ENCODE data around the gene NEDD4. TPM values are rescaled to one million over a fixed set of nuclear protein-coding genes. Genes with fewer than 3 reads are reported as not detected.

The NEDD4 gene
- polyA plus RNA-seq, 2 donors, result 1.7 to 2.3 TPM

GRCh38 chr15:55992769-55993110 lies 672 bp downstream of the NEDD4 start:
- Histone ChIP-seq H3K4me3 (ENCODE audit: low read depth in 1 of 2, low read length in 2 of 2) (peak overlapping the region; percentile 78 to 93), H3K36me3 (ENCODE audit: control insufficient read depth in 2 of 2, insufficient read depth in 2 of 2, low read length in 1 of 2) (no peaks in the 10 kb centered on the region), H3K4me1 (ENCODE audit: control insufficient read depth in 2 of 2, insufficient read depth in 2 of 2, low read length in 1 of 2) (no peaks in the 10 kb centered on the region), H3K27me3 (ENCODE audit: control insufficient read depth in 1 of 2, insufficient read depth in 2 of 2, low read length in 2 of 2) (no peaks in the 10 kb centered on the region), H3K9me3 (ENCODE audit: control insufficient read depth in 2 of 2, insufficient read depth in 1 of 2, low read depth in 1 of 2, low read length in 1 of 2) (no peaks in the 10 kb centered on the region), H3K27ac (ENCODE audit: low read depth in 2 of 2, low read length in 1 of 2) (peak overlapping the region; percentile 73 to 92)
- WGBS, 2 donors, result 1% methylated on average over 9 of the region's 9 CpGs

- no peak overlapping the region for H3K27ac ChIP-seq (ENCODE audit: low read depth in 2 of 2, low read length in 1 of 2)
- no peaks in the 10 kb centered on the region for H3K4me1 ChIP-seq (ENCODE audit: control insufficient read depth in 2 of 2, insufficient read depth in 2 of 2, low read length in 1 of 2)
- H3K27me3 ChIP-seq (ENCODE audit: control insufficient read depth in 1 of 2, insufficient read depth in 2 of 2, low read length in 2 of 2), result no peaks in the 10 kb centered on the region
- H3K4me3 ChIP-seq (ENCODE audit: low read depth in 1 of 2, low read length in 2 of 2), result peak overlapping the region in 1 of 2 donors; percentile 93
- no peaks in the 10 kb centered on the region for H3K36me3 ChIP-seq (ENCODE audit: control insufficient read depth in 2 of 2, insufficient read depth in 2 of 2, low read length in 1 of 2)
- 48 to 50% methylated on average over 12 of the region's 12 CpGs for WGBS, 2 donors
- H3K9me3 ChIP-seq (ENCODE audit: control insufficient read depth in 2 of 2, insufficient read depth in 1 of 2, low read depth in 1 of 2, low read length in 1 of 2), result no peaks in the 10 kb centered on the region
Measured at GRCh38 chr15:55991802-55992768, 1.3 kb downstream of the NEDD4 start.

- no peaks in the 10 kb centered on the region for H3K9me3 ChIP-seq (ENCODE audit: control insufficient read depth in 2 of 2, insufficient read depth in 1 of 2, low read depth in 1 of 2, low read length in 1 of 2)
- no peak overlapping the region for H3K27ac ChIP-seq (ENCODE audit: low read depth in 2 of 2, low read length in 1 of 2)
- H3K4me1 ChIP-seq (ENCODE audit: control insufficient read depth in 2 of 2, insufficient read depth in 2 of 2, low read length in 1 of 2), result no peaks in the 10 kb centered on the region
- H3K27me3 ChIP-seq (ENCODE audit: control insufficient read depth in 1 of 2, insufficient read depth in 2 of 2, low read length in 2 of 2), result no peaks in the 10 kb centered on the region
- H3K36me3 ChIP-seq (ENCODE audit: control insufficient read depth in 2 of 2, insufficient read depth in 2 of 2, low read length in 1 of 2), result no peaks in the 10 kb centered on the region
- no peak overlapping the region for H3K4me3 ChIP-seq (ENCODE audit: low read depth in 1 of 2, low read length in 2 of 2)
- 91 to 92% methylated on average over 1 of the region's 1 CpG for WGBS, 2 donors
Measured at GRCh38 chr15:55990998-55991397, 2.4 kb downstream of the NEDD4 start.

GRCh38 chr15:55990516-55990915 lies 2.9 kb downstream of the NEDD4 start:
- Histone ChIP-seq H3K27ac (ENCODE audit: low read depth in 2 of 2, low read length in 1 of 2) (no peak overlapping the region), H3K4me1 (ENCODE audit: control insufficient read depth in 2 of 2, insufficient read depth in 2 of 2, low read length in 1 of 2) (no peaks in the 10 kb centered on the region), H3K27me3 (ENCODE audit: control insufficient read depth in 1 of 2, insufficient read depth in 2 of 2, low read length in 2 of 2) (no peaks in the 10 kb centered on the region), H3K4me3 (ENCODE audit: low read depth in 1 of 2, low read length in 2 of 2) (no peak overlapping the region), H3K36me3 (ENCODE audit: control insufficient read depth in 2 of 2, insufficient read depth in 2 of 2, low read length in 1 of 2) (no peaks in the 10 kb centered on the region), H3K9me3 (ENCODE audit: control insufficient read depth in 2 of 2, insufficient read depth in 1 of 2, low read depth in 1 of 2, low read length in 1 of 2) (no peaks in the 10 kb centered on the region)
- whole genome bisulfite sequencing, 2 donors, result 93 to 94% methylated on average over 2 of the region's 2 CpGs

- no peak overlapping the region for H3K4me3 ChIP-seq (ENCODE audit: low read depth in 1 of 2, low read length in 2 of 2)
- no peaks in the 10 kb centered on the region for H3K27me3 ChIP-seq (ENCODE audit: control insufficient read depth in 1 of 2, insufficient read depth in 2 of 2, low read length in 2 of 2)
- H3K4me1 ChIP-seq (ENCODE audit: control insufficient read depth in 2 of 2, insufficient read depth in 2 of 2, low read length in 1 of 2), result no peaks in the 10 kb centered on the region
- H3K9me3 ChIP-seq (ENCODE audit: control insufficient read depth in 2 of 2, insufficient read depth in 1 of 2, low read depth in 1 of 2, low read length in 1 of 2), result no peaks in the 10 kb centered on the region
- WGBS, 2 donors, result 83 to 92% methylated on average over 2 of the region's 2 CpGs
- no peak overlapping the region for H3K27ac ChIP-seq (ENCODE audit: low read depth in 2 of 2, low read length in 1 of 2)
- H3K36me3 ChIP-seq (ENCODE audit: control insufficient read depth in 2 of 2, insufficient read depth in 2 of 2, low read length in 1 of 2), result no peaks in the 10 kb centered on the region
Measured at GRCh38 chr15:55989383-55989782, 4.0 kb downstream of the NEDD4 start.

- H3K36me3 ChIP-seq (ENCODE audit: control insufficient read depth in 2 of 2, insufficient read depth in 2 of 2, low read length in 1 of 2), result no peaks in the 10 kb centered on the region
- H3K4me1 ChIP-seq (ENCODE audit: control insufficient read depth in 2 of 2, insufficient read depth in 2 of 2, low read length in 1 of 2), result no peaks in the 10 kb centered on the region
- H3K27ac ChIP-seq (ENCODE audit: low read depth in 2 of 2, low read length in 1 of 2), result no peak overlapping the region
- no peaks in the 10 kb centered on the region for H3K9me3 ChIP-seq (ENCODE audit: control insufficient read depth in 2 of 2, insufficient read depth in 1 of 2, low read depth in 1 of 2, low read length in 1 of 2)
- H3K27me3 ChIP-seq (ENCODE audit: control insufficient read depth in 1 of 2, insufficient read depth in 2 of 2, low read length in 2 of 2), result no peaks in the 10 kb centered on the region
- no peak overlapping the region for H3K4me3 ChIP-seq (ENCODE audit: low read depth in 1 of 2, low read length in 2 of 2)
- WGBS, 2 donors, result 76 to 85% methylated on average over 2 of the region's 2 CpGs
Measured at GRCh38 chr15:55981582-55982249, 11.7 kb downstream of the NEDD4 start.

- H3K4me1 ChIP-seq (ENCODE audit: control insufficient read depth in 2 of 2, insufficient read depth in 2 of 2, low read length in 1 of 2), result no peaks in the 10 kb centered on the region
- H3K9me3 ChIP-seq (ENCODE audit: control insufficient read depth in 2 of 2, insufficient read depth in 1 of 2, low read depth in 1 of 2, low read length in 1 of 2), result no peaks in the 10 kb centered on the region
- H3K27me3 ChIP-seq (ENCODE audit: control insufficient read depth in 1 of 2, insufficient read depth in 2 of 2, low read length in 2 of 2), result no peaks in the 10 kb centered on the region
- no peaks in the 10 kb centered on the region for H3K36me3 ChIP-seq (ENCODE audit: control insufficient read depth in 2 of 2, insufficient read depth in 2 of 2, low read length in 1 of 2)
- WGBS, 2 donors, result 94 to 95% methylated on average over 4 of the region's 4 CpGs
- no peak overlapping the region for H3K27ac ChIP-seq (ENCODE audit: low read depth in 2 of 2, low read length in 1 of 2)
- H3K4me3 ChIP-seq (ENCODE audit: low read depth in 1 of 2, low read length in 2 of 2), result no peak overlapping the region
Measured at GRCh38 chr15:55980511-55980910, 12.9 kb downstream of the NEDD4 start.

GRCh38 chr15:55977231-55977630 lies 16.2 kb downstream of the NEDD4 start:
- Histone ChIP-seq H3K27me3 (ENCODE audit: control insufficient read depth in 1 of 2, insufficient read depth in 2 of 2, low read length in 2 of 2) (no peaks in the 10 kb centered on the region), H3K4me3 (ENCODE audit: low read depth in 1 of 2, low read length in 2 of 2) (no peak overlapping the region), H3K9me3 (ENCODE audit: control insufficient read depth in 2 of 2, insufficient read depth in 1 of 2, low read depth in 1 of 2, low read length in 1 of 2) (no peaks in the 10 kb centered on the region), H3K4me1 (ENCODE audit: control insufficient read depth in 2 of 2, insufficient read depth in 2 of 2, low read length in 1 of 2) (no peaks in the 10 kb centered on the region), H3K36me3 (ENCODE audit: control insufficient read depth in 2 of 2, insufficient read depth in 2 of 2, low read length in 1 of 2) (no peaks in the 10 kb centered on the region), H3K27ac (ENCODE audit: low read depth in 2 of 2, low read length in 1 of 2) (no peak overlapping the region)
- 74 to 89% methylated on average over 1 of the region's 1 CpG for WGBS, 2 donors

GRCh38 chr15:55970286-55970685 lies 23.1 kb downstream of the NEDD4 start:
- WGBS, 2 donors, result 80 to 91% methylated on average over 1 of the region's 1 CpG
- H3K36me3 ChIP-seq (ENCODE audit: control insufficient read depth in 2 of 2, insufficient read depth in 2 of 2, low read length in 1 of 2), result no peaks in the 10 kb centered on the region
- H3K27ac ChIP-seq (ENCODE audit: low read depth in 2 of 2, low read length in 1 of 2), result no peak overlapping the region
- H3K9me3 ChIP-seq (ENCODE audit: control insufficient read depth in 2 of 2, insufficient read depth in 1 of 2, low read depth in 1 of 2, low read length in 1 of 2), result no peaks in the 10 kb centered on the region
- no peak overlapping the region for H3K4me3 ChIP-seq (ENCODE audit: low read depth in 1 of 2, low read length in 2 of 2)
- no peaks in the 10 kb centered on the region for H3K27me3 ChIP-seq (ENCODE audit: control insufficient read depth in 1 of 2, insufficient read depth in 2 of 2, low read length in 2 of 2)
- no peaks in the 10 kb centered on the region for H3K4me1 ChIP-seq (ENCODE audit: control insufficient read depth in 2 of 2, insufficient read depth in 2 of 2, low read length in 1 of 2)

Measured in esophagus (tissue), 2 donors.